OCI-LY3 (cell line): ENCODE measurements around the gene KCNK7.

Source experiments
- EZH2phosphoT487 ChIP-seq: fragments of 200-600 bp; shearing (Covaris generic); IDR thresholded peaks from 2 replicates; pipeline ENCODE4 v1.6.1; 2018; ENCODE audit warnings: antibody characterized with exemption, mixed run types, low read depth
- TF ChIP-seq, protein P1 (sequence below): fragments of 200-600, 300-600 bp; sonication (generic); IDR thresholded peaks from 2 replicates; pipeline ENCODE4 v1.5.1; 2014; ENCODE audit warnings: antibody characterized with exemption, low read length, low read depth

DNA sequence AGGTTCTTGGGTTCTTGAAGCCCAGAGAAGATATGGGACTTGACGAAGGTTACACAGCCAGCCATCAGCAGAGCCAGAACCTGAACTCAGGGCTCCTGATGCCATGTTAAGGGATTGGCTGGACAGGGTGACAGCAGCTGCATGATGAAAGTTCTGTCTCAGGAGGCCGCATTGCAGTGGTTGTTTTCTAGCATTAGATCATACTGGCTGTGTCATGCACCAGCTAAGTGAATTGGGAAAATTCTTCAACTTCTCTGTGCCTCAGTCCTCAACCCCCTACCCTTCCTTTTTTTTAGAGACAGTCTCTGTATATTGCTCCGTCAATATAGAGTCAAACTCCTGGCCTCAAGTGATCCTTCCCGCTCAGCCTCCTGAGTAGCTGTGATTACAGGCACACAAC is 32.0 kb downstream of the KCNK7 start:
- TF ChIP-seq, protein P1, sequence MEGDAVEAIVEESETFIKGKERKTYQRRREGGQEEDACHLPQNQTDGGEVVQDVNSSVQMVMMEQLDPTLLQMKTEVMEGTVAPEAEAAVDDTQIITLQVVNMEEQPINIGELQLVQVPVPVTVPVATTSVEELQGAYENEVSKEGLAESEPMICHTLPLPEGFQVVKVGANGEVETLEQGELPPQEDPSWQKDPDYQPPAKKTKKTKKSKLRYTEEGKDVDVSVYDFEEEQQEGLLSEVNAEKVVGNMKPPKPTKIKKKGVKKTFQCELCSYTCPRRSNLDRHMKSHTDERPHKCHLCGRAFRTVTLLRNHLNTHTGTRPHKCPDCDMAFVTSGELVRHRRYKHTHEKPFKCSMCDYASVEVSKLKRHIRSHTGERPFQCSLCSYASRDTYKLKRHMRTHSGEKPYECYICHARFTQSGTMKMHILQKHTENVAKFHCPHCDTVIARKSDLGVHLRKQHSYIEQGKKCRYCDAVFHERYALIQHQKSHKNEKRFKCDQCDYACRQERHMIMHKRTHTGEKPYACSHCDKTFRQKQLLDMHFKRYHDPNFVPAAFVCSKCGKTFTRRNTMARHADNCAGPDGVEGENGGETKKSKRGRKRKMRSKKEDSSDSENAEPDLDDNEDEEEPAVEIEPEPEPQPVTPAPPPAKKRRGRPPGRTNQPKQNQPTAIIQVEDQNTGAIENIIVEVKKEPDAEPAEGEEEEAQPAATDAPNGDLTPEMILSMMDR = no peak
- TF ChIP-seq EZH2phosphoT487 = no peak
